CD1c-positive myeloid dendritic cell (primary cell): ENCODE results near the gene TAF11L6.
"Not testable (repeated sequence)": the region's sequence is repeated elsewhere in the genome, so short reads cannot be mapped to it uniquely, and the experiment has no call there.

Source experiments
- DNase-seq: peaks from one replicate; pipeline ENCODE4 v3.0.0-alpha.2; 2016; ENCODE audit errors: extremely low spot score

The TAF11L6 gene

GRCh38 chr5:17528369-17528768 lies at the start of gene TAF11L6:
TAF11L6 (plus strand) TSS chr5:17528669.
- DNase-seq: not testable (repeated sequence)

GRCh38 chr5:17481378-17481777 lies 47.1 kb upstream of the TAF11L6 start:
- DNase-seq: no peak

GRCh38 chr5:17482790-17483189 lies 45.7 kb upstream of the TAF11L6 start:
- DNase-seq: no peak

- not testable (repeated sequence) for DNase-seq
Observed at GRCh38 chr5:17486464-17487173, 41.9 kb upstream of the TAF11L6 start.

GRCh38 chr5:17487174-17487512 lies 41.3 kb upstream of the TAF11L6 start:
- DNase-seq: no peak

GRCh38 chr5:17491257-17491656 lies 37.2 kb upstream of the TAF11L6 start:
- not testable (repeated sequence) for DNase-seq

- no peak for DNase-seq
Observed at GRCh38 chr5:17492770-17493169, 35.7 kb upstream of the TAF11L6 start.

GRCh38 chr5:17497446-17497845 lies 31.0 kb upstream of the TAF11L6 start:
- DNase-seq: no peak

- not testable (repeated sequence) for DNase-seq
Observed at GRCh38 chr5:17497931-17498330, 30.5 kb upstream of the TAF11L6 start, which contains the start of gene TAF11L2. TAF11L2 (plus strand) TSS chr5:17498231.

GRCh38 chr5:17511775-17512325 lies 16.6 kb upstream of the TAF11L6 start:
- DNase-seq: no peak

GRCh38 chr5:17517526-17517925 lies 10.9 kb upstream of the TAF11L6 start:
- not testable (repeated sequence) for DNase-seq

- DNase-seq: not testable (repeated sequence)
Observed at GRCh38 chr5:17518067-17518466, 10.4 kb upstream of the TAF11L6 start, which contains the start of gene TAF11L3. TAF11L3 (plus strand) TSS chr5:17518367.

GRCh38 chr5:17519508-17519907 lies 9.0 kb upstream of the TAF11L6 start:
- not testable (repeated sequence) for DNase-seq

- not testable (repeated sequence) for DNase-seq
Observed at GRCh38 chr5:17521501-17521900, 7.0 kb upstream of the TAF11L6 start, which contains the start of gene TAF11L4. TAF11L4 (plus strand) TSS chr5:17521801.

- DNase-seq: not testable (repeated sequence)
Observed at GRCh38 chr5:17524935-17525334, 3.5 kb upstream of the TAF11L6 start, which contains the start of gene TAF11L5. TAF11L5 (plus strand) TSS chr5:17525235.

GRCh38 chr5:17526504-17526903 lies 2.0 kb upstream of the TAF11L6 start:
- not testable (repeated sequence) for DNase-seq
